Muscle layer of colon (tissue), 2 donors: ENCODE measurements around the gene TMEM11.

Experiments
- H3K27ac ChIP-seq: one replicate; pipeline ENCODE4 v1.7.0; 2013; ENCODE audit warnings: low read depth, mild to moderate bottlenecking, low read length, moderate library complexity
- H3K27me3 ChIP-seq, 2 donors: one replicate each; pipeline ENCODE4 v1.7.0; 2013; ENCODE audit warnings: low read length in 2 of 2, mild to moderate bottlenecking in 2 of 2; ENCODE audit not compliant: insufficient read depth in 2 of 2, control insufficient read depth in 1 of 2
- H3K36me3 ChIP-seq: one replicate; pipeline ENCODE4 v1.7.0; 2013; ENCODE audit warnings: mild to moderate bottlenecking, low read length; ENCODE audit not compliant: insufficient read depth
- H3K4me1 ChIP-seq: one replicate; pipeline ENCODE4 v1.7.0; 2013; ENCODE audit warnings: mild to moderate bottlenecking, low read length; ENCODE audit not compliant: insufficient read depth
- H3K4me3 ChIP-seq, 2 donors: one replicate each; pipeline ENCODE4 v1.7.0; 2013; ENCODE audit warnings: low read length in 2 of 2, low read depth in 1 of 2, mild to moderate bottlenecking in 1 of 2, moderate library complexity in 1 of 2
- H3K9ac ChIP-seq: one replicate; pipeline ENCODE4 v1.7.0; 2013; ENCODE audit warnings: low read length
- H3K9me3 ChIP-seq: one replicate; pipeline ENCODE4 v1.7.0; 2013; ENCODE audit warnings: mild to moderate bottlenecking, low read length
- donor health status: abdominal sarcoma.
- donor health status: Adenocarcinoma of cecum.

Gene TMEM11

DNA sequence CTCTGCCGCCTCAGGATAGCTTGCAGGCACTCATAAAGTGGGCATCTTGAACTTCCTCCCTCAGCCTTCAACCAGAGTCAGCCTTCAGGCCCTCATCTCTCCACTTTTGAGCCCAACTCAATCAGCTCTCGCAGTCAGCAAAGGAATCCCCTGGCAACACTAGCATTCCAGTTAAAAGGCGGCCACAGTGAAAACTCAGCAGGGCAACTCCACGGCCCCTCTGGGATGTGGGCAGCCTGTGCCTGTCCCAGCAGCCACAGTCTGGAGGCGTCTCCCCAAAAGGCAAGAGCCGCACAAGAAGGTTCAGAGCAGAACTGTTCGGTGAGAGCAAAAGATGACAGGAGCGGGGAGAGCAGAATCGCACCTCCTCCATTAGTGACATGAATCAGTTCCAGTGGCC lies 9.0 kb downstream of the TMEM11 start:
- Histone ChIP-seq H3K4me1 (peaks cover 21% of the 10 kb centered on the region), H3K36me3 (peaks cover 6% of the 10 kb centered on the region), H3K9me3 (no peaks in the 10 kb centered on the region), H3K27ac (no peak overlapping the region), H3K4me3 (no peak overlapping the region), H3K9ac (no peak overlapping the region), H3K27me3 (no peaks in the 10 kb centered on the region)

DNA sequence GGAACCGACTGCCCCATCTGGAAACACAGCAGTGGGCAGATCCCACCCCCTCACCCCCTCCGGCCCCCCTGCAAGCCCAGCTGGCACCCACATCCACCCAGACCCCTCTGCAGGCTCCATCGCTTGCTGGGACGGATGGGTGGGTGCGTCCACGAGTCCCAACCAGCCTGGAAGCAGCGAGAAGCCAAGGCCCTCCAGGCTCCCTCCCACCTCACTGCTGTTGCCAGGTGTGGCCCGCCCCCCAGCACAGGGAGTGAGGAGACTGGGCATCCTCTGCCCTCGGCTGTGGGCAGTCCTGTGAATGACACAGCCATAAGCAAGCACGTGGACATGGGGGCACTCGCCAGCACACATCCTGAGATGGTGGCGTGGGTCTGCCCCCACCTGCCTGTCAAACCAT lies 11.4 kb downstream of the TMEM11 start:
- no peak overlapping the region for H3K27ac ChIP-seq
- no peak overlapping the region for H3K9ac ChIP-seq
- H3K36me3 ChIP-seq, result peaks cover 11% of the 10 kb centered on the region
- no peak overlapping the region for H3K4me3 ChIP-seq
- H3K4me1 ChIP-seq, result peaks cover 21% of the 10 kb centered on the region
- no peaks in the 10 kb centered on the region for H3K9me3 ChIP-seq
- H3K27me3 ChIP-seq, result no peaks in the 10 kb centered on the region

DNA sequence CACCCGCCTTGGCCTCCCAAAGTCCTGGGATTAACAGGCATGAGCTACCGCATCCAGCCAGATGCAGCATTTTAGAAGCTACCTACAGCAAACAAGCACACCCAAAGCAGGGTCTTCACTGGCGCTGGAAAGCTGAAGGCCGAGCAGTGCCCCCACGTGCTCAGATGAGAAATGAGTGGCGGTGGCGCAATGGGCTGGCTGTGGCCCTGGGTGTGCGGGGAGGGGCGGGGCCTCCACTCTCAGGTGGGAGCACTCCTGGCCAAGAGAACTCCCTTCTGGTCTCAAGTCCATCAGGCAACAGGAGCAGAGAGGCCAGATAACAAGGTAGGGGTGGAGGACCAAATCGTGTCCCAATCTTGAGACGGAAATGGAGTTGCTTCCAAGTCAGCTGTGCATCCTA lies 12.1 kb downstream of the TMEM11 start:
- Histone ChIP-seq H3K27ac (no peak overlapping the region), H3K36me3 (peaks cover 18% of the 10 kb centered on the region), H3K9ac (no peak overlapping the region), H3K27me3 (no peaks in the 10 kb centered on the region), H3K4me1 (peaks cover 21% of the 10 kb centered on the region), H3K4me3 (no peak overlapping the region), H3K9me3 (no peaks in the 10 kb centered on the region)

DNA sequence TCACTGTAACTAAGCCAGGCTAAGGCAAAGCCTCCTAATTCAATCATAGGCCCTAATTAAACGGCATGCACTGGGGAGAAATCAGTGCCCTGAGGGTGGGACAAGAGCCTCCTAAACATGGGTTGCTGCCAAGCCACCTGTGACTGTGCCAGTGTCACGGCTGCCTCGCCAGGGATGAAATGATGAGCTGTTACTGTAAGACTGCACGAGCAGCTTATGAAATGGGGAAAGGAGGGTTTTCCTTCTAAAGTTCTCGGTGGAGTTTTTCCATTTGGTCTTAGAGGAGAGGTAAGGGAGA lies 12.7 kb downstream of the TMEM11 start:
- peaks cover 21% of the 10 kb centered on the region for H3K4me1 ChIP-seq
- H3K27me3 ChIP-seq, result no peaks in the 10 kb centered on the region
- H3K9me3 ChIP-seq, result no peaks in the 10 kb centered on the region
- no peak overlapping the region for H3K9ac ChIP-seq
- H3K36me3 ChIP-seq, result peaks cover 22% of the 10 kb centered on the region
- H3K27ac ChIP-seq, result no peak overlapping the region
- no peak overlapping the region for H3K4me3 ChIP-seq

DNA sequence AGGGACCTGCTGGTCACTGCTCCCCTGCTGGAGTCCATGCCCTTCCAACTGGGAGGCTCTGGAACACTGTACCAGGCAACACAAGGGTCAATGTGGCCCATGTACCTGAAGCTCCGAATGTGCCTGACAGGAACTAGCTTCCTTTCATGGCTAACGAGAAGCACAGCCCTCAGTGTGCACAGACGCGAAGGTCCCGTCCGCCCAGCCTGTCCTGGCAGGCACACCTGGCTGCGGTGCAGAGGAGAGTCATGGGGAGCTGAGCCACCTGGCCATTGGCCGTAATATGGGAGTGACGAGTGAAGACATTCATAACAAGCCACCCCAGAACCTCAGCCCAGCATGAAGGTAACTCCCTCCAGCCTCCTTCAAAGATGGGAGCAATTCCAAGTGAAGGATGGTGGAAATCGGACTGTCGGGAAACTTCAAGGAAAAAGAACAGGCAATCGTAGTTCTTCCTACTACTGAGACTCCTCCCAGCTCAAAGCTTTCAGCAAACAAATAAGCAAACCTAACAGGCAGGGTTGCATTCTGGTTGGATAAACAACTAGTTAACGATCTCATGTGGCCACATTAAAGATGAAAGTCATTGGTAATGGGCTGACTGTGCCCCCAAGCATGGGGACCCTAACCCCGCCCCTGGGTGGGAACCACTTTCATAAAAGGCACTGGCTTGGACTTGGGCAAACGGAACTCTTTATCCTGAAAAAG lies 13.2 kb downstream of the TMEM11 start:
- no peak overlapping the region for H3K9ac ChIP-seq
- H3K36me3 ChIP-seq, result peaks cover 25% of the 10 kb centered on the region
- no peak overlapping the region for H3K4me3 ChIP-seq
- H3K4me1 ChIP-seq, result peaks cover 21% of the 10 kb centered on the region
- H3K27ac ChIP-seq, result no peak overlapping the region
- H3K27me3 ChIP-seq, result no peaks in the 10 kb centered on the region
- H3K9me3 ChIP-seq, result no peaks in the 10 kb centered on the region

- H3K4me3 ChIP-seq, result no peak overlapping the region
- peaks cover 27% of the 10 kb centered on the region for H3K36me3 ChIP-seq
- no peak overlapping the region for H3K9ac ChIP-seq
- H3K4me1 ChIP-seq, result peaks cover 18% of the 10 kb centered on the region
- no peaks in the 10 kb centered on the region for H3K27me3 ChIP-seq
- no peak overlapping the region for H3K27ac ChIP-seq
- H3K9me3 ChIP-seq, result no peaks in the 10 kb centered on the region
These were observed 14.1 kb downstream of the TMEM11 start for GRCh38 chr17:21199856-21200255.

- H3K27me3 ChIP-seq, result no peaks in the 10 kb centered on the region
- peaks cover 14% of the 10 kb centered on the region for H3K4me1 ChIP-seq
- no peaks in the 10 kb centered on the region for H3K9me3 ChIP-seq
- no peak overlapping the region for H3K4me3 ChIP-seq
- H3K9ac ChIP-seq, result no peak overlapping the region
- peaks cover 27% of the 10 kb centered on the region for H3K36me3 ChIP-seq
- no peak overlapping the region for H3K27ac ChIP-seq
These were observed 14.7 kb downstream of the TMEM11 start for GRCh38 chr17:21199311-21199710.

DNA sequence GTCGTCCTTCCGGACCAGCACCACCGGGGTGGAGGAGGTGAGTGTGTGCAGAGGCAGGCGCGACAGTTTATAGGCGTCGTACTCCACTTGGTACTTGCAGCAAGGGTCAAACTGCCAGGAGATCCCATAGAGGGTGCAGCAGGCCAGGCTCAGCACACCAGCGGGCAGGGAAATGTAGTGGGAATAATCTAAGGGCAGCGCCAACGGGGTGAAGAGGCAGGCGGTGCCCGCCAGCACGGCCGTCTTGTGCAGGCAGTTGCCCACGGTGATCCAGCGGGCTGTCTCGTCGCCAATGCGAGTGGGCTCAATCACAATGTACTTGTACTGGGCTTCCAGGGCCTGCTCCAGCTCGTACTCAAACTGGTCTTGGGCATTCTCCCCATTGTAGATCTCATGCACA lies 15.6 kb downstream of the TMEM11 start:
- Histone ChIP-seq H3K36me3 (peaks cover 27% of the 10 kb centered on the region), H3K9me3 (no peaks in the 10 kb centered on the region), H3K4me3 (no peak overlapping the region), H3K27ac (no peak overlapping the region), H3K9ac (no peak overlapping the region), H3K4me1 (peaks cover 16% of the 10 kb centered on the region), H3K27me3 (no peaks in the 10 kb centered on the region)

DNA sequence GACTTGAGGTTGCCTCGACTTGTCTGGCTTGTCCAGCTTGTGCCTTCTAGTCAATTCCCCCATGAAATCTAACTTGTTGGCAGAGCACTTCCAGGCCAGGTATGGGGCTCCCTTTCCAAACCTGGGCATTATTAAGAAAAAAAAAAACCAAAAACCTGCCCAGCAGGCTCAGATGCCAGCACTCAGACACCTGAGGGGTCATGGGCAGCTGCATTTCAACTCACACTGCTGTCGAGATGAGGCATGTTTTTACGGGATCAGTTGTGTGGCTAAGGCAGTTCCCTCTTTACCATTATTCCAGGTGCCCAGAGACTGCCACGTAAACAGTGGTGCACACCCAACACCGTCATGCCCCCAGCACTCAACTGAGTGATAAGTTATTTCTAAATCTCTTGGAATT lies 17.8 kb downstream of the TMEM11 start:
- Histone ChIP-seq H3K4me1 (peaks cover 18% of the 10 kb centered on the region), H3K27me3 (no peaks in the 10 kb centered on the region), H3K36me3 (peaks cover 27% of the 10 kb centered on the region), H3K4me3 (no peak overlapping the region), H3K9ac (no peak overlapping the region), H3K27ac (no peak overlapping the region), H3K9me3 (no peaks in the 10 kb centered on the region)

DNA sequence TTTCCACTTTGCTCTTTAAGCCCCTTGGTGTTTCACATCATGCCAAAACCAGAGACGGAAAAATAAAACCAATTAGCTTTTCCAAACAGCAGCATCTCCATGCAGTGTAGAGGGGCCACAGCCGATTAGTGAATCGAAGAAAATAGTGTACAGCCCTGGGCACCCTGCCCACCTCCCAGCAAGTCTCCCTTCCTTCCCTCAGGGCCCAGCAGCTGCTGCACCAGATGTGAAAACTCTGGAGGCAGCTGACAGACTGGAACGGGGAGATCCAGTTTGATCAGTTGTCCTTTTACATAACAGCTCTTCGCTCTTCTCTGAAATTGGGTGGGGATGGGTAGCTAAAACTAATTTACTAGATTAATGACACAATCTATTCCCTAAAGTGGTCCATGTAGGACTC lies 19.3 kb downstream of the TMEM11 start:
- Histone ChIP-seq H3K4me1 (peaks cover 10% of the 10 kb centered on the region), H3K4me3 (no peak overlapping the region), H3K27me3 (no peaks in the 10 kb centered on the region), H3K9me3 (no peaks in the 10 kb centered on the region), H3K27ac (no peak overlapping the region), H3K9ac (no peak overlapping the region), H3K36me3 (peaks cover 27% of the 10 kb centered on the region)

GRCh38 chr17:21194226-21194625 lies 19.7 kb downstream of the TMEM11 start:
- Histone ChIP-seq H3K9me3 (no peaks in the 10 kb centered on the region), H3K9ac (no peak overlapping the region), H3K36me3 (peaks cover 28% of the 10 kb centered on the region), H3K27ac (no peak overlapping the region), H3K4me3 (no peak overlapping the region), H3K27me3 (no peaks in the 10 kb centered on the region), H3K4me1 (peaks cover 10% of the 10 kb centered on the region)

GRCh38 chr17:21193031-21193430 lies 20.9 kb downstream of the TMEM11 start:
- peaks cover 29% of the 10 kb centered on the region for H3K36me3 ChIP-seq
- no peaks in the 10 kb centered on the region for H3K27me3 ChIP-seq
- H3K4me1 ChIP-seq, result peaks cover 10% of the 10 kb centered on the region
- H3K4me3 ChIP-seq, result no peak overlapping the region
- no peak overlapping the region for H3K9ac ChIP-seq
- H3K9me3 ChIP-seq, result no peaks in the 10 kb centered on the region
- H3K27ac ChIP-seq, result no peak overlapping the region
